Activated T-helper 9 cell treated with anti-CD3 and anti-CD28 coated beads, Interleukin-2, amount 50 U/mL, for 16 hours (primary cell): ENCODE measurements around the gene PLEKHH1.
"Not testable (repeated sequence)": the region's sequence is repeated elsewhere in the genome, so short reads cannot be mapped to it uniquely, and the experiment has no call there.

Source experiments
- DNase-seq: peaks from one replicate; pipeline ENCODE4 v3.0.0-alpha.2; 2020; ENCODE audit warnings: low read depth

Gene PLEKHH1

DNA sequence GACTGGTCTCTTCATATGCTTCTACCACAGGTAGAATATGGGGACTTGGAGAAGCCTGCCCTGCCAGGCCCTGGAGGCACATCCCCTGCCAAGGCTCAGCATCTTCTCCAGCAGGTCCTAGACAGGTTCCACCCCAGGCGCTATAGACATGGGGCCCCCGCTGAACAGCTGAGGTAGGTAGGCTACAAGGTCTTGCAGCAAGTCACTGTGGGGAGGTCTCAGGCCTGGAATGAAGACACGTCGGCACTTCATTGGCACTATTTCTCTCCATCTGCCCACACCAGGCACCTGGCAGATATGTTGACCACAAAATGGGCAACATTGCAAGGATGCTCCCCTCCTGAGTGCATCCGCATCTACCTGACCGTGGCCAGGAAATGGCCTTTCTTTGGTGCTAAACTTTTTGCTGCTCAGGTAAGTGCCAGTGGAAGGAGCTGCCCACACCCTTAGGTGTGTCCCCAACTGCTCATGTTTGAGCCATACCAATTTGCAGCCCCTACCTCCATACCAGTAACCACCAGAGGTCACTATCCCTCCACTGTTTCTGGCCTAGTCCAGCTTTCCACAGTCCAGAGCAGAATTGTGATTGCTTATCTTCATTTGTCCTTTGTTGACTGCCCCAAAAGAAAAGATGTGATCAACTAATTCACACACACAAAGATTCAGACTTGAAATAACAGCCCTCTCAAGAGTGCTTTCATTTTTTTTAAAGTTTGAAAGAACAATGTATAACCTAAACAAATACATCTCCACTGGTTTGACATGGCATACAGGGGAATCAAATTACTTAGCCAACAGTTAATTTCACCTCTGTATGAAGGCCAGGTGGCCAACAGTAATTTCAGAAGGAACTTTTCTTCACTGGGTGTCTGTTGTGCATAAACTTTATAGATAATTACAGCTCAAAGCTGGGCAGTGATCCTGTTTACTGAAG, 50.9 kb downstream of the PLEKHH1 start:
- DNase-seq = no peak

DNA sequence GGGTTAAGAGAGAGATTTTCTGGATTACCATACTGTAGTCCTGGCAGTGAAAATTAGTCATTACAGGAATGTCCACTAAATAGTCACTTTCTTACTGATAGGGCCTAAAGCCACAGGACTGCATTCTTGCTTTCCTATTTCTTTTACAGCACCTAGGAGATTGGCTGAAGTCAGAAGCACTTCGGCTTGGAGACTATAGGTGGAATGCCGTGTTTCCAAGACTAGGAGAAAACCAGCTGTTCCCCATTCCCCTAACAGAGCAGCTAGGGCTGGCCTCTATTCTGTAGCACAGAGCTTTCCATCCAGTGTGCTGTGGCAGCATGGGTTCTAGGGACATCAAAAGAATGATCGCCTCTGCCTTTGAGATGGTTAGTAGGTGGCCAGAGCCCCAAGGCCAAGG, 51.9 kb downstream of the PLEKHH1 start:
- no peak for DNase-seq

- no peak for DNase-seq
Measured at GRCh38 chr14:67586369-67586768, 53.3 kb downstream of the PLEKHH1 start.

- no peak for DNase-seq
Measured at GRCh38 chr14:67589204-67589770, 56.2 kb downstream of the PLEKHH1 start.

DNA sequence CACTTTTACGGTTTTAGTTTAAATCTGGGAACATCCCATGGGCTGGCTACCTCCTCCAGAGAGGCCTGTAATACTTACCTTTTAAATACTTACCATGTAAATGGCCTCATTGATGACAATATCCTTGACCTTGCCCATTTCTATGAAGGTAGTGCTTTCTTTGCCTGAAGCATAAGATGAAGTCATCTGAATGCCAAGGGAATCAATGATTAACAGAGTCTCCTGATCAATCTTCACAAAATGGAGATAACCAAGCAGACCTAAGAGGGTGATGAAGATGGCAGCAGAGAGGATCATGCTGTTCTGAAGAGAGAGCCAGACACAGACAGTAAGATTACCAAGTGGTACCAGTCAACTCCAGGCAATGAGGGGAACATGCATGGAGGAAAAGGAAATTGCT, 60.6 kb downstream of the PLEKHH1 start:
- DNase-seq = not testable (repeated sequence)

- DNase-seq = no peak
Measured at GRCh38 chr14:67595392-67595791, 62.3 kb downstream of the PLEKHH1 start.

DNA sequence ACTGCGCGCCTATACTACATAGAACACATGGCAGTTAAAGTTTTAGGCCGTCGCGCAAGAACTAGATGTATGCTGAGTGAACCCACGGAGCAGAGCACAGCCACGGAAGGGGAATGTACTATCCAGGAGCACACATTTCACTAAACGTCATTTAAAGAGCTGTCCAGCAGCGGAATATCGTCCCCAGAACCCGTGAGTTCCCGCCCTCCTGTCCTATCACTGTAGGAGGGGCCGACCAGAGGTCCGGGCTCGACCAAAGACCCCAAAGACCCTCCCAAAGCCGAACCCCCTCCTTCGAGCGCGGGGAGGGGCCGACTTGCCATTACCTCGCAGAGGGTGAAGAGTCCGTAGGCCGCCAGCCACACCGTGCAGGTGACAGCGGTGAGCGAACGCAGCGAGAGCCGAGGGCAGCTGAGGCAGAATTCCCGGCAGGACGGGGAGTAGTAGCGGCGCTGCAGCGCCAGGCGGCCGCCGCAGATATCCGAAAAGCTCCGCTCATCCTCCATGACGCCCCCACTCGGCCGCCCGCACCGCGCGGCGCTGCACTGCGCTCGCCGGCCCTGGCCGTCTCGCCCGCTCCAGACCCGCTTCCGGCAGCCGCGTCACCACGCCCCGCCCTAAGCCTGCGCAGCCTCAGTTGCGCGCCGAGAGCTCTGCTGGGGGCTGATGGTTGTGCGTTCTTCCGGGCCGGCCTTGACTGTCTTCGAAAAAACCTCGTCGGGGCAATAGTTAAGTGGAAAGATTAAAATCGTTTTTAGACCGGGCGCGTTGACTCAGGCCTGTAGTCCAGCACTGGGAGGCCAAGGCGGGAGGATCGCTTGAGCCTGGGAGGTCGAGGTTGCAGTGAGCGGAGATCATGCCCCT, 66.8 kb downstream of the PLEKHH1 start, which contains the start of gene PIGH:
TSS of gene PIGH (minus strand) at position 571 of the 864 bp plus-strand sequence. CDS start at position 506, 65 bp downstream.
- DNase-seq = peak; percentile 90

DNA sequence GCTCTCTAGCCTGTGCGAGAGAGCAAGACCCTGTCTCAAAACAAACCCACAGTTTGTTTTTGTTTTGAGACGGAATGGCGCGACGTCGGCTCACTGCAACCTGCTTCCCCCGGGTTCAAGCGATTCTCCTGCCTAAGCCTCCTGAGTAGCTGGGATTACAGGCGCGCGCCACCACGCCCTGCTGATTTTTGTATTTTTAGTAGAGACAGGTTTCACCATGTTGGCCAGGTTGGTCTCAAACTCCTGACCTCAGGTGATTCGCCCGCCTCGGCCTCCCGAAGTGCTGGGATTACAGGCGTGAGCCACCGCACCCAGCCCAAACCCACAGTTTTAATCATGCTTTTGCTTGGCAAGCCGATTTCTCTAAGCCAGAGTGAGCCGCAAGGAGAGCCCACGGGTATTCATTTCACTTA, 67.5 kb downstream of the PLEKHH1 start:
- not testable (repeated sequence) for DNase-seq

- no peak for DNase-seq
Measured at GRCh38 chr14:67602076-67602475, 69.0 kb downstream of the PLEKHH1 start.

DNA sequence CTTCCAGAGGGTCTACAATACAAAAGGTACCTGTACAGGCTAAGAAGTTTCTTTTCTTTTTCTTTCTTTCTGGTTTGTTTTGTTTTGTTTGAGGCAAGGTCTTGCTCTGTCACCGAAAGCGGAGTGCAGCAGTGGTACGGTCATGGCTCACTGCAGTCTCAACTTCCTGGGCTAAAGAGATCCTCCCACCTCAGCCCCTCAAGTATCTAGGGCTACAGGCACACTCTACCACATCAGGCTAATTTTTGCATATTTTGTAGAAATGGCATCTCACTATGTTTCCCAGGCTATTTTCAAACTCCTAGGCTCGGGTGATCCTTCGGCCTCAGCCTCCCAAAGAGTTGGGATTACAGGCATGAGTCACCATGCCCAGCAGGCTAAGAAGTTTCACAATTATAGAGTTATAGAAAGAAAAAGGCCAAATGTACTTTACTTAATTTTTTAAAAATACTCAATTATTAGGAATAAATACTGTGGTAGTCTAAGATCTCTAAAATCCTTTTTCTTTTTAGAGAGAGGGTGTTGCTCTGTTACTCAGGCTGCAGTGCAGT, 70.0 kb downstream of the PLEKHH1 start:
- DNase-seq = no peak

DNA sequence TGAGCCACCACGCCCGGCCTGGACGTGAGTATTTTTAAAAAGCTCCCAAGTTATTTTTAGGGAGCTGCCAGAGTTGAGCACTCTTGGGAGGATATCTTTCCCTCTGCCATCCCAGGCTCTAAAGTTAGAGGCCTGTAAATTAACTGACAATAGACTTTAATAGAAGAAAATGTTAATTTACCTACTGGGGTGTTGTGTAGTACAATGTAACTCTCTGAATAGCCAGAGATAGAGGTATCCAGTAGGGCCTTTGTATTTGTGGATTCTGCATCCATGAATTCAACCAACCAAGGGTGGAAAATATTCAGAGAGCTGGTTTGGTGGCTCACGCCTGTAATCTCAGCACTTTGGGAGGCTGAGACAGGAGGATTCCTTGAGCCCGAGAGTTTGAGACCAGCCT, 74.6 kb downstream of the PLEKHH1 start:
- no peak for DNase-seq

- no peak for DNase-seq
Measured at GRCh38 chr14:67609642-67610310, 76.7 kb downstream of the PLEKHH1 start.

- DNase-seq = no peak
Measured at GRCh38 chr14:67610491-67610890, 77.4 kb downstream of the PLEKHH1 start.

GRCh38 chr14:67618617-67619063, 85.5 kb downstream of the PLEKHH1 start:
- no peak for DNase-seq

DNA sequence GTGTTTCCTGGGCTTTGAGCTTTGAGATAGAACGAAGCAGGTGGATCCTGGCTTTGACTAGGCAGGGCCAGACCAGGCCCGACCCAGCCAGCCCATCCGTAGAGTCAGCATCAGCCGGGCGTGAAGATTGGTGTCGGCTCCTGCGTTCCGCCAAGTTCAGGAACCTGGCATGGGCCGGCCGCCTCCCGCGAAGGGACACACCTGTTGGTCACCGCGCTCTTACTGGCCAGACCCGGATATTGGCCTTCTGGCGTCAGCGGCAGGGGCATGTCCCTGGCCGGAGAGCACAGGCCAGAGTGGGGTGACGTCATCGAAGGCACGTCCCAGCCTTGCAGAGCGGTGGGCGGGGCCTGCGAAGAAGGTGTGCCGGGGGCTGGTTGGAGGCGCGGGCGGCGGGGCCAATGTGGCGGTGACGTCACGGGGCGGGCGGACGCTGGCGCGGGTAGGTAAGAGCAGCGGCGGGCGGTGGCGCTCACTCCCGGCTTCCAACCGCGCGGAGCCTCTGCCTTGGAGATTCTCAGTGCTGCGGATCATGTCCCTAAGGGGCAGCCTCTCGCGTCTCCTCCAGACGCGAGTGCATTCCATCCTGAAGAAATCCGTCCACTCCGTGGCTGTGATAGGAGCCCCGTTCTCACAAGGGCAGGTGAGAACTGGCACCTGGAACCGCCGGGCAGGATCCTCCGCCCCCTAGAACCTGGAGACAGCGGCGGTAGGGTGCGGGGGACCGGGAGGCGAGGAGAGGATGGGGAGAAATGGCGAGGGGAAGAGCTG, 86.5 kb downstream of the PLEKHH1 start, which contains the start of gene ARG2:
TSS of gene ARG2 (plus strand) at position 475 of the 771 bp plus-strand sequence. CDS start at position 533, 58 bp downstream.
- DNase-seq = peak; percentile 97

DNA sequence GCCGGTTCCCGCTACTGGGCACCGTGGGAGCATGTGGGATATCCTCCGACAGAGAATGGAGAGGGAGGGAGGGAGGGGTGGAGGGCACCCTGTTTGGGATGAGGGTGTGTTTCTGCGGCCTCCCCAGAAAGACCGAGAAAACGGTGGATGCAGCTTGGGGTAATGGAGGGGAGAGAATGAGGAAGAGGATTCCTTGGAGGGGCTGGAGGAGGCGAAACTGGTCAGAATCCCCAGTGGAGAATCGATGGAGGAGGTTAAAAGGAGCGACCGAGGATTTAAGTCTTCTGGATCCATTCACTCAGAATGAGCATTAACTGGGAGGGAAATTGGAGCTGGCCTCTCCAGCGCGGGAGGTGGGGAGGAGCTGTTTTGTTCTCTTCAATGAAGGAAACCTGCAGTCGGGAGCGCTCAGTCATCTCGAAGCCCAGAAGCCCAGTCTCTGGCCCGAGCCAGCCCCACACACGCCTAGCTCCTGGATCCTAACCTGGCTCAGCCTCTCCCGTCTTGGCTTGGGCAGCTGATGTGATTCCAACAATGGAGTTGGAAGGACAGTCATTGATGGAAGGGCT, 87.2 kb downstream of the PLEKHH1 start:
- DNase-seq = no peak

DNA sequence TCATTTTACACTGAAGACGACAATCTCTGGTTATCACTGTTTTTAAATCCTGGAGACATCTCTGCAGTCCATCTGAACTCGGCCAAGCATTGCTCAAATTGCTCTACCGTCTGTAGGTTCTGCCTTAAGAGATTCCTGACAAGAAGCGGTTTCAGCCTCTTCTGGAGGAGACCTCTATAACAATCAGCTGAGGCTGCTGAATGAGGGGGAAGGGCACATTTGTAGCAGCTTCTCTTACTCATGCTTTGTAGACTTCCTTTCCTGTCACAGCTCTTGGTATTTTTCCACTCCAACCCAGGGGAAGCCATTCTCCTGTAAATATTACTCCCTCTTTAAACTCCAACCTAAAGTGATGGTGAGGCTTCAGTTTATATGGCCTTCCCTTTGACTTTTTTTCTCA, 89.6 kb downstream of the PLEKHH1 start:
- DNase-seq = no peak

DNA sequence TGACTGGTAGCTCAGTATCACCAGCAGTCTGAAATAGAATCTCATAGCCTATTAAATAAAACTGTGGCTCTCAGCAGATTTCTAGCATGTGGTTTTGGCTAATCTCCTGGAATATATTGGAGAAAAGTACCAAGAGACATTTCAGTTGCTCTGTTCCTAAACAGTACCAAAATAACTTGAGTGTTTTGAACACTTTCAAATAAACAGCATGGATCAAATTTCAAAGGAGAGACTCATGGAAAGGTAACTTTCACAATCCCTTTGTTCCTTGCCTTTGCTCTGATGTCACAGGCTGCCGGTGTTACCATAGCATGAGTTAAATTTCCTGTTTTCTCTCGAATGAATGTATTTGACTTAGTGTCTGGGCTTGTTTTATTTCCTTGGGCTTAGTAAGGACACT, 90.0 kb downstream of the PLEKHH1 start:
- no peak for DNase-seq

DNA sequence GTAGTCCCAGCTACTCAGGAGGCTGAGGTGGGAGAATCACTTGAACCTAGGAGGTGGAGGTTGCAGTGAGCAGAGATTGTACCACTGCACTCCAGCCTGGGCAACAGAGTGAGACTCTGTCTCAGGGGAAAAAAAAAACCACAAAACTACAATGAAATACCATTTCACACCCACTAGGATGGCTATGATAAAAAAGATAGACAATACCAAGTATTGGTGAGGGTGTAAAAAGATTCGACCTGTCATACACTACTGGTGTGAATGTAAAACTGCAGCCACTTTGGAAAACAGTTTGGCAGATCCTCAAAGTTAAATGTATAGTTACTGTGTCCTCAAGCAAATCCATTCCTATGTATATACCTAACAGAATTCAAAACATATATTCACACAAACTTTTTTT, 93.0 kb downstream of the PLEKHH1 start:
- DNase-seq = not testable (repeated sequence)

DNA sequence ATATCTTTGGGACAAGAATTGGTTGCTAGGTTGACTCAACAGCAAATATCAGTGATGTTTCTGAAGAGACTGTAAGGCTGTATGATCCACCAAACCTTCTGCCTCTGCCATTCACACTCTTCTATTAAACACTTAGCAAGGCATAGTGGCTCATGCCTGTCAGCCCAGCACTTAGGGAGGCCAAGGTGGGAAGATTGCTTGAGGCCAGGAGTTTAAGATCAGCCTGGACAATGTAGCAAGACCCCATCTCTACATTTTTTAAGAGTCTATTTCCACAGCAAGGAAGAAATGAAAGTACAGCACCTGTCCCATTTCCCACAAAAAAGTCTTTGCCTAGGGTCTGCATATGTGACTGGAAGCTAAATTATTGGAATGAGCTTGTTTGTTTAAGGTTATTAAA, 94.4 kb downstream of the PLEKHH1 start:
- no peak for DNase-seq
